ENCODE measurements around the gene CFAP91.
"Not testable (repeated sequence)": the region's sequence is repeated elsewhere in the genome, so short reads cannot be mapped to it uniquely, and the experiment has no call there.

The CFAP91 gene

GRCh38 chr3:119678209-119678608 lies 24.6 kb upstream of the CFAP91 start:
- DNase-seq: not testable (repeated sequence)

GRCh38 chr3:119679874-119680273 lies 22.9 kb upstream of the CFAP91 start:
- no peak for DNase-seq

GRCh38 chr3:119681279-119681678 lies 21.5 kb upstream of the CFAP91 start:
- no peak for DNase-seq

GRCh38 chr3:119683421-119683820 lies 19.4 kb upstream of the CFAP91 start:
- no peak for DNase-seq

GRCh38 chr3:119690043-119690656 lies 12.7 kb upstream of the CFAP91 start:
- DNase-seq: no peak

GRCh38 chr3:119695480-119695879 lies 7.3 kb upstream of the CFAP91 start:
- no peak for DNase-seq

GRCh38 chr3:119697394-119697793 lies 5.4 kb upstream of the CFAP91 start:
- DNase-seq: no peak

- DNase-seq: no peak
These were observed 2.4 kb upstream of the CFAP91 start for GRCh38 chr3:119700269-119700919.

GRCh38 chr3:119700920-119701734 lies 1.7 kb upstream of the CFAP91 start:
- DNase-seq: no peak

- DNase-seq: no peak
These were observed 1.2 kb downstream of the CFAP91 start for GRCh38 chr3:119703820-119704531.

- DNase-seq: no peak
These were observed 12.3 kb downstream of the CFAP91 start for GRCh38 chr3:119715105-119715504.

- DNase-seq: no peak
These were observed 14.2 kb downstream of the CFAP91 start for GRCh38 chr3:119716998-119717397.

- no peak for DNase-seq
These were observed 14.7 kb downstream of the CFAP91 start for GRCh38 chr3:119717520-119717919.

GRCh38 chr3:119723022-119723421 lies 20.2 kb downstream of the CFAP91 start:
- no peak for DNase-seq

- no peak for DNase-seq
These were observed 24.1 kb downstream of the CFAP91 start for GRCh38 chr3:119726909-119727308.

- no peak for DNase-seq
These were observed 27.2 kb downstream of the CFAP91 start for GRCh38 chr3:119729996-119730395.

GRCh38 chr3:119731560-119732343 lies 28.9 kb downstream of the CFAP91 start:
- no peak for DNase-seq

GRCh38 chr3:119733812-119734211 lies 31.0 kb downstream of the CFAP91 start:
- no peak for DNase-seq

GRCh38 chr3:119738741-119739140 lies 35.9 kb downstream of the CFAP91 start:
- DNase-seq: no peak

- DNase-seq: no peak
These were observed 39.1 kb downstream of the CFAP91 start for GRCh38 chr3:119741657-119742590.

- DNase-seq: no peak
These were observed 41.1 kb downstream of the CFAP91 start for GRCh38 chr3:119743921-119744320.
